IPS-18c (cell line): ENCODE measurements around the gene RMND5B.

Source experiments
- H3K4me3 ChIP-seq: 2 replicates; pipeline ENCODE4 v1.7.0; 2013; ENCODE audit warnings: low read depth, mild to moderate bottlenecking, low read length, moderate library complexity; ENCODE audit not compliant: insufficient read depth
- H3K9me3 ChIP-seq: one replicate; pipeline ENCODE4 v1.6.1; 2013; ENCODE audit warnings: mild to moderate bottlenecking, low read length, moderate library complexity; ENCODE audit not compliant: control insufficient read depth, insufficient read depth

The RMND5B gene

GRCh38 chr5:178149199-178149932 lies 18.6 kb downstream of the RMND5B start:
- H3K4me3 ChIP-seq: no peak overlapping the region
- H3K9me3 ChIP-seq: no peaks in the 10 kb centered on the region

- H3K9me3 ChIP-seq: no peaks in the 10 kb centered on the region
- H3K4me3 ChIP-seq: no peak overlapping the region
Observed at GRCh38 chr5:178150977-178151734, 20.3 kb downstream of the RMND5B start.

DNA sequence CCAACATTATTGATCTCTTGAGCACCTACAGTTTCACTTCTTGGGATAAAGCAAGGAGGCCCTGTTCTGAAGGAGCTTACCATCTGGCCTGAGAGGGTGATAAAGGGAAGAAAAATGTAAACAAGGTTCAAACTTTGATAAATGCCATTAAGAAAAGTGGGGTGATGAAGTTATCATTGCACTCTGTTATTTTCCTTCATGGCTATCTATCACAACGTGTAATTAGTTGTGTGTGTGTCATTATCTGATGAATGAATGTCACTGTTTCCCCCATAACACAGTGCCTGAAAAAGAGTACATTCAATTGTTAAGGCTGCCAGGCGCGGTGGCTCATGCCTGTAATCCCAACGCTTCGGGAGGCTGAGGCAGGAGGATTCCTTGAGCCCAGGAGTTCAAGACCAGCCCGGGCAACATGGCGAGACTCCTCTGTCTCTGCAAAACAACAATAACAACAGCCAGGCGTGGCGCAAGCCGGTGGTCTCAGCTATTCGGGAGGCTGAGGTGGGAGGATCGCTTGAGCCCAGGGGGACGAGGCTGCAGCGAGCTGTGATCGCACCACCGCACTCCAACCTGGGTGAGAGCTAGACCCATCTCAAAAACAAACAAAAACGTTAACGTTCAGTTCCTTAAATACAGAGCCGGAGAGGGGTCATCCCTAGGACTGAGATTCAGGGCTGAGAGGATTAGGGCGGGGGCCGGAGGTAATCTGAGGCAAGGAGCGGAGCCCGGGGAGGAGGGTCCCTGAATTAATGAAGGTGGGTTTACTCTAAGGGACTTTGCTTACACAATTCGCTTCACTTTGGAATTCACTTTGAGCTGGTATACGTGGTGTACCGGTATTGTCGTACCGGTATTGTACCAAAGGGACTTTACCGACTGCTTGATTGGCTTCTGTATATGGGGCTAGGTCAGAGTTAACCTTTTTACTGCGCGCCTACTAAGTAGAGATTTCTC lies 22.0 kb downstream of the RMND5B start:
- H3K4me3 ChIP-seq: peak overlapping the region; percentile 74
- no peaks in the 10 kb centered on the region for H3K9me3 ChIP-seq

DNA sequence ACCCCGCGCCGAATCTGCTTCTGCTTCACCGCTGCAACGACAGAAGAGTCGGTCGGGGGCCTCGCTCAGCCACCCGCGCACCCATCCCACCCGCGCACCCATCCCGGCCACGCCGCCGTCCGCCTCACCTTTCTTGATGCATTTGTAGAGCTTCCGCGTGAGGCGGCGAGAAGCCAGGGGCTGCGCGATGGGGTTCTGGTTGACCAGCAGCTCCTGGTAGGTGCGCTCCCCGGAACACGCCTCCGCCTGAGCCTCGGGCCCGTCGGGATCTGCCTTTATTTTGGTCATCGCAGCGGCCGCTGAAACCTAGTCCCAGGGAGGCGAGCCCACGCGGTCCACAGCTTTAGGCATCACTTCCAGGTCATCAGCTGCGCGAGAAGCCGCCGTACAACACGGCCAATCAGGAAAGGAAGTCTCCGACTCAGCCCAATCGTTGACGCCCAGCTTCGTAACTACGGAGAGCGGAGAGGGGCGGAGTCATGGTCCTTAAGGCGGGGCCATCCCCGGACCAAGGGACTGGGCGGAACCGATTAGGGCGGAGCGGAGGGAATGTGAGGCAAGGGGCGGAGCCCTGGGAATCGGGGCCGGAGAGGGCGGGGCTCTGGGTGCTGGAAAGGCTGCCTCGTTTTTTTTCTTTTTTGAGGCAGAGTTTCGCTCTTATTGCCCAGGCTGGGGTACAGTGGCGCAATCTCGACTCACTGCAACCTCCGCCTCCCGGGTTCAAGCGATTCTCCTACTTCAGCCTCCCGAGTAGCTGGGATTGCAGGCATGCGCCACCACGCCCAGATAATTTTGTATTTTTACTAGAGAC lies 22.9 kb downstream of the RMND5B start, which contains the start of gene NHP2:
Gene NHP2 (minus strand): TSS at position 356 of the 811 bp plus-strand sequence. CDS start 68 bp downstream, at position 288.
- peak within 1 kb of the TSS; percentile 74 for H3K4me3 ChIP-seq
- no peaks in the 10 kb centered on the region for H3K9me3 ChIP-seq

DNA sequence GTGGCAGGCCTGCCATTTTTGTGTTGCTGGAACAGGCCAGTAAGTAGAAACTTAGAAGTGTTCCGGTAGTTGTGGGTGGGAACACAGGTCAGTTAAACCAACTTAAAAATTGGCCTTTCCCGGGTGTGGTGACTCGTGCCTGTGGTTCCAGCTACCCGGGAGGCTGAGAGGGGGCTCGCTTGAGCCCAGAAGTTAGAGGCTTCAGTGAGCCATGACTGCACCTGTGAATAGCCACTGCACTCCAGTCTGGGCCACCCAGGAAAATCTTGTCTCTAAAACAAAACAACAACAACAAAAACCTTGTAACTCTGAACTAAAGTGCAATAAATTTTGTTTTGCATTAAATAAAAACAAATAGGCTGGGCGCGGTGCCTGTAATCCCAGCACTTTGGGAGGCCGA lies 24.3 kb downstream of the RMND5B start:
- no peak overlapping the region for H3K4me3 ChIP-seq

GRCh38 chr5:178160176-178160575 lies 29.4 kb downstream of the RMND5B start:
- H3K4me3 ChIP-seq: no peak overlapping the region
- H3K9me3 ChIP-seq: peaks cover 2% of the 10 kb centered on the region

More for the DNA sequence above, 24.3 kb downstream of the RMND5B start:
- H3K9me3 ChIP-seq: no peaks in the 10 kb centered on the region

DNA sequence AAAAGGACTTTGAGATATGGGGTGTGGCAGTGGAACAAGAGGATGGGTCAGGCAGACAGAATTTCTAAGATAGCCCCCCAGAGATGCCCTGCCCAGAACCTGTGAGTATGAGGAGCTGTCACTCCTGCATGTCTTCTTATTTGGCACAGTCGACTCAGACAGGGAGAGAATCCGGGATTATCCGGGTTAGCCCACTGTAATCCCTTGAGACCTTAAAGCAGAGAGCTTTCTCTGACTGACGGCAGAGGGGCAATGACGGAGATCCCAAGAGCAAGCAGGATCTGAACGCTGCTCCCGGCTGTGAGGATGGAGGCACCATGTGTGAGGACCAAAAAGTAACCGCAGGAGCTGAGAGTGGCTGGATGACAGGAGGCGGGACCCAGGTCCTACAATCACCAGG lies 31.7 kb downstream of the RMND5B start:
- H3K9me3 ChIP-seq: peaks cover 2% of the 10 kb centered on the region
- H3K4me3 ChIP-seq: no peak overlapping the region

DNA sequence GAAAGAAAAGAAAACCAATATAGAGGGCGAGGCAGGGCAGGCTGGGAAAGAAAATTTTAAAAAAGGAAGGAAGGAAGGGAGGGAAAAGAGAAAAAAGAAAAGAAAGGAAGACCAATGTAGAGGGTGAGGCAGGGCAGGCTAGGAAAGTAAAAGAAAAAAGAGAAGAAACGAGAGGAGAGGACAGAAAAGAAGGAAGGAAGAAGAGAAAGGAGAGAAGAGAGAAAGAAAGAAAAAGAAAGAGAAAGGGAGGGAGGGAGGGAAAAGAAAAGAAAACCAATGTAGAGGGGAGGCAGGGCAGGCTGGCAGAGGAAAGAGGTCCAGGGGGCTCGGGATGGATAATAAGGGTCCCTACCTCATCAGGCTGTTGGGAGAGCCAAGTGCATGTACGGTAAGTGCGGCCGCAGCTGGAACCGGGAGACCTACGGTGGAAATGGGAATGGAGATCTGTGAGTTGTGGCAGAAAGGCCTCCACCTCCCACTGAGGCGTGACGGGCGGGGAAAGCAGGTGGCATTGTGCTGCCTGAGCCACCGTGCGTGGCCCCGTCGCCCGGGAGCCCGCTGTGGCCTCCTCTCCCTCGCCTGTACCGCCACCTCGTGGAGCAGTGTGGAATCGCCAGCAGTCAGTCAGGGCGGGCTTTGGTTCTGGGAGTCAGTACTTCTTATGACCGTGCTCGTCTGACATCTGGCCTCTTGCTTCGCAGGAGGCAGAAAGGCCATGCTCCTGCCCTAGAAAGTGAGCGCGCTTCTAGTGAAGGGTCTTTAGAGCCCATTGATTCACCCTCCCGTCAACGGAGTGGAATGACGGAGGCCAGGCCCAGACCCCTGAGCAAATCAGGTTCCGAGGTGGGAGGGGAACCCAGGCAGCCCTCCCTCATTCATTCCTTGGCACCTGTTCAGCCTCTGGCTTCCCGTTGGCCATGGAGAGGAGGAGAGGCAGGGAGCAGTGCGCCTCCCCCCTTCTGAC lies 33.2 kb downstream of the RMND5B start:
- Histone ChIP-seq H3K4me3 (peak overlapping the region; percentile 34), H3K9me3 (peaks cover 2% of the 10 kb centered on the region)

GRCh38 chr5:178165581-178165980 lies 34.8 kb downstream of the RMND5B start:
- Histone ChIP-seq H3K9me3 (peaks cover 2% of the 10 kb centered on the region), H3K4me3 (no peak overlapping the region)

- no peaks in the 10 kb centered on the region for H3K9me3 ChIP-seq
- H3K4me3 ChIP-seq: no peak overlapping the region
Observed at GRCh38 chr5:178170455-178170854, 39.6 kb downstream of the RMND5B start.

GRCh38 chr5:178174456-178174855 lies 43.6 kb downstream of the RMND5B start:
- H3K9me3 ChIP-seq: no peaks in the 10 kb centered on the region
- no peak overlapping the region for H3K4me3 ChIP-seq

- H3K9me3 ChIP-seq: no peaks in the 10 kb centered on the region
Observed at GRCh38 chr5:178176791-178177190, 46.0 kb downstream of the RMND5B start.

DNA sequence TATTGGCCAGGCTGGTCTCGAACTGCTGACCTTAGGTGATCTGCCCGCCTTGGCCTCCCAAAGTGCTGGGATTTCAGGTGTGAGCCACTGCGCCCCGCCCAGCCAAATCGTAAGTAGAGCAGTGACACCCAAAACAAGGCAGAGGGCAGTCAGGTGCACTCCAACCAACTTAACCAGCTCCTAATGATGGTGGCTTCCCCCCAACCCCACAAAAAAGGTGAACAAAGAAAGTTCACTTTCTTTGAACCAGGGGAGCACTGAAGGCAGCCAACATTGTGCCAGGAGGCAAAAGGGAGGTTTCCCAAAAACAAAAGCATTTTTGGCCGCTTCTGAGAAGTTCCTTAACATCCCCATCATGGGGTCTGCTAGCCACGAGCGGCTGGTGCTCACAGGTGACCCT lies 46.8 kb downstream of the RMND5B start:
- Histone ChIP-seq H3K4me3 (no peak overlapping the region), H3K9me3 (no peaks in the 10 kb centered on the region)

More at GRCh38 chr5:178176791-178177190, 46.0 kb downstream of the RMND5B start:
- no peak overlapping the region for H3K4me3 ChIP-seq

DNA sequence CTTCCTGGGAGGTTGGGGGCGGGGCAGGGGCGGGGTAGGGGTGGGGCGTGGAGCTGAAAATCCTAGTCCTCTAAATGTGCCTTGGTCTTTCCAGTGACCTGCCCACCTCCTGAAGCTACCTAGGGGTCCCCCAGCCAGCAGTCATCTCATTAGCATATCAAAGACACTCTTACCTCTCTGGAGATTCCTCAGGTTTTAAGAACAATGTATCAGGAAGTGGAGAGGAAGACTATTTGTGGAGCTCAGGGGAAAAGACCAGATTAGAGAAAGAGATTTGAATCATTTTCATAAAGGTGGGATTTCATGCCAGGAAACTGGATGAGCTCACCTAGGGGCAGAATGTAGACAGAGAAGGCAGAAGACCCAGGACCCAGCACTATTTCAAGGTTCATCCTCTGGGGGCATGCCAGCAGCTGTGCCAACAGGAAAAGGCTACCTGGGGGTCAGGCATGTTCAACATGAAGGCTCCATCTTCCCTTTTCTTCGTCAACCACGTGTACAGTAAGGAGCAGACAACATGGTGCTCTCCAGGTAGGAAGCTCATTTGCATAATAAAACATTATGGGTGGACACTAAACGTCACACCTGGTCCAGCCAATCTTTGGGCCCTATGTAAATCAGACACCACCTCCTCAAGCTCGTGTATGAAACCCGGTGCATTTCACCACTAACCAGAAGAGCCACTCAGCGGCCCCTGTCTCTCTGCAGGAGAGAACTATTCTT lies 49.5 kb downstream of the RMND5B start:
- Histone ChIP-seq H3K4me3 (no peak overlapping the region), H3K9me3 (no peaks in the 10 kb centered on the region)
